ENCODE results near the gene SCIN. TPM values are rescaled to one million over a fixed set of nuclear protein-coding genes. Genes with fewer than 3 reads are reported as not detected.

Gene SCIN
- total and polyA plus RNA-seq, 2 of the 8 experiments (the other 6 are each of a cell fraction or from before 2014, with no cell fraction given): 0.47 to 1.9 TPM

DNA sequence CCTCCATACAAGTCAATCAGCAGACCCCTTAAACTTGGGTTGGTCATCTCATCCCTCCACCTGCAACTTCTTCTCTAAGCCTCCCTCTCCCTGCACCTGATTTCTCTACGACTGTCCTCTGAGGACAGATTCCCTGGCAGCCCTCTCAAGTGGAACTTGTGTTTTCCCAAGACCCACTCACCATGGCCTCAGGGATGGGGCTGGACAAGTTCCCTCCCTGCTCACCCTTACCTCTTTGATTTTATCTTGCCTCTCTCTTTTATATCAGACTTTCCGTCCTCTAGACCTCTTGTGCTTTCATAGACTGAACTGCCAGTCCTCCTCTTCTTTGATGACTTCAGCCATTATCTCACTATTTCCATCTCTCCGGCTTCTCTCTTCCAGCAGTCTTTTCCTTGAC, 70.7 kb downstream of the SCIN start:
- FAIRE-seq: no peak
- DNase-seq (ENCODE audit: low read depth in 1 of 2, low spot score in 2 of 2): no peak
- H3K9me3 ChIP-seq (ENCODE audit: insufficient read depth in 2 of 2, low read depth in 1 of 2, low read length in 1 of 2): no peaks in the 10 kb centered on the region
- no peak overlapping the region for H3K56ac ChIP-seq (replicated peaks; ENCODE audit: insufficient read length, low read depth, low read length)
- no peak overlapping the region for H3K18ac ChIP-seq (ENCODE audit: extremely low read depth, low read length)
- H3K27ac ChIP-seq (ENCODE audit: low read depth, low read length): no peak overlapping the region
- H4K8ac ChIP-seq (ENCODE audit: extremely low read depth, insufficient read depth, low read length): no peak overlapping the region
- H2BK5ac ChIP-seq (ENCODE audit: low read depth, low read length): no peak overlapping the region
- ChIA-PET CTCF (ENCODE audit: partially characterized antibody) (interaction anchor here (0.9 to 1.9 kb wide), 6 partner anchors 18 to 622 kb away, joined by 3 to 5 read pairs (median 3); no protein-coding TSS in a partner anchor), POLR2A (ENCODE audit: partially characterized antibody) (no interaction called here)
- no peak overlapping the region for H2BK20ac ChIP-seq (ENCODE audit: low read length)
- H4K20me1 ChIP-seq (replicated peaks in 1 of 2; ENCODE audit: control insufficient read depth in 1 of 2, insufficient read depth in 2 of 2, low read length in 2 of 2): no peaks in the 10 kb centered on the region
- H3K9ac ChIP-seq (replicated peaks in 1 of 4; ENCODE audit: extremely low read depth in 1 of 4, low read depth in 3 of 4, low read length in 3 of 4): no peak overlapping the region
- H2AK5ac ChIP-seq (ENCODE audit: low read depth, low read length): no peak overlapping the region
- no peaks in the 10 kb centered on the region for H3K27me3 ChIP-seq (replicated peaks in 1 of 4; ENCODE audit: control insufficient read depth in 3 of 4, extremely low read depth in 1 of 4, insufficient read depth in 3 of 4, low read length in 3 of 4)
- H3K23me2 ChIP-seq (ENCODE audit: low read depth, low read length): no peaks in the 10 kb centered on the region
- H3K4me1 ChIP-seq (replicated peaks in 1 of 4; ENCODE audit: control insufficient read depth in 3 of 4, insufficient read depth in 4 of 4, low read length in 3 of 4): 0 out of 7 replicates have a peak, but pooled peaks cover 0 to 1% (median 0%) of the 10 kb centered on the region in 4 experiments
- no peaks in the 10 kb centered on the region for H3K79me1 ChIP-seq (ENCODE audit: low read depth, low read length)
- no peak overlapping the region for H3K14ac ChIP-seq (ENCODE audit: insufficient read length)
- H2BK15ac ChIP-seq (ENCODE audit: low read length): no peak overlapping the region
- no peaks in the 10 kb centered on the region for H3K36me3 ChIP-seq (ENCODE audit: control insufficient read depth in 2 of 4, insufficient read depth in 4 of 4, low read length in 3 of 4)
- H3K4me2 ChIP-seq (ENCODE audit: insufficient read depth in 1 of 2, low read depth in 2 of 2, low read length in 2 of 2): no peak overlapping the region
- no peak overlapping the region for H3K4ac ChIP-seq (replicated peaks; ENCODE audit: insufficient read length, low read depth, low read length)
- H3K23ac ChIP-seq (ENCODE audit: insufficient read length): no peak overlapping the region
- H2BK120ac ChIP-seq (replicated peaks; ENCODE audit: low read depth, low read length): no peak overlapping the region
- 94% methylated on average over 3 of the region's 3 CpGs; no CpG with 5 or more reads in 1 of the 2 experiments for WGBS, 2 experiments (ENCODE audit: extremely low coverage in 1 of 2, insufficient coverage in 1 of 2, insufficient read length in 1 of 2, insufficient replicate concordance in 2 of 2, low coverage in 1 of 2, low lambda C conversion rate in 2 of 2, missing lambda C conversion rate in 1 of 2)
- no peak overlapping the region for H4K91ac ChIP-seq (replicated peaks; ENCODE audit: insufficient read length, low read length)
- H3K4me3 ChIP-seq (ENCODE audit: extremely low read depth in 1 of 4, insufficient read depth in 2 of 4, low read depth in 3 of 4, low read length in 4 of 4): no peak overlapping the region
- no peak overlapping the region; the same call in 1 of the 2 replicates for H2AFZ ChIP-seq (ENCODE audit: low read length)
- no peaks in the 10 kb centered on the region for H3K79me2 ChIP-seq (ENCODE audit: control insufficient read depth in 1 of 2, insufficient read depth in 2 of 2, low read length in 2 of 2)
- no peak overlapping the region for H2BK12ac ChIP-seq (ENCODE audit: low read depth, low read length)
- no peak overlapping the region for H4K5ac ChIP-seq (ENCODE audit: insufficient read length, low read depth, low read length)
- TF ChIP-seq HDAC2 (IDR thresholded peaks at IDR 0.05; ENCODE audit: borderline replicate concordance in 1 of 2, low read depth in 2 of 2, low read length in 2 of 2) (no peak), NRF1 (IDR thresholded peaks at IDR 0.05; ENCODE audit: low read depth, low read length) (no peak), BCL11A (IDR thresholded peaks at IDR 0.05; ENCODE audit: low read depth in 2 of 2, low read length in 2 of 2) (no peak), BRCA1 (IDR thresholded peaks at IDR 0.05; ENCODE audit: low read depth, low read length) (no peak), JUN (IDR thresholded peaks at IDR 0.05; ENCODE audit: low read depth, low read length) (no peak), FOSL1 (IDR thresholded peaks at IDR 0.05; ENCODE audit: insufficient read depth, low read depth, low read length) (no peak)
- TF ChIP-seq, protein P1, sequence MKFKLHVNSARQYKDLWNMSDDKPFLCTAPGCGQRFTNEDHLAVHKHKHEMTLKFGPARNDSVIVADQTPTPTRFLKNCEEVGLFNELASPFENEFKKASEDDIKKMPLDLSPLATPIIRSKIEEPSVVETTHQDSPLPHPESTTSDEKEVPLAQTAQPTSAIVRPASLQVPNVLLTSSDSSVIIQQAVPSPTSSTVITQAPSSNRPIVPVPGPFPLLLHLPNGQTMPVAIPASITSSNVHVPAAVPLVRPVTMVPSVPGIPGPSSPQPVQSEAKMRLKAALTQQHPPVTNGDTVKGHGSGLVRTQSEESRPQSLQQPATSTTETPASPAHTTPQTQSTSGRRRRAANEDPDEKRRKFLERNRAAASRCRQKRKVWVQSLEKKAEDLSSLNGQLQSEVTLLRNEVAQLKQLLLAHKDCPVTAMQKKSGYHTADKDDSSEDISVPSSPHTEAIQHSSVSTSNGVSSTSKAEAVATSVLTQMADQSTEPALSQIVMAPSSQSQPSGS (IDR thresholded peaks at IDR 0.05; ENCODE audit: low read length): no peak
